Measurements from ENCODE around the gene NCAM2.

- TF ChIP-seq CTCF (IDR thresholded peaks at IDR 0.05; ENCODE audit: poor library complexity, severe bottlenecking) (no peak), EP300 (conservative IDR thresholded peaks at IDR 0.05; ENCODE audit: poor library complexity, severe bottlenecking) (no peak), REST (IDR thresholded peaks at IDR 0.05; ENCODE audit: borderline replicate concordance) (no peak), EZH2 (IDR thresholded peaks at IDR 0.05; ENCODE audit: borderline replicate concordance, insufficient read depth, low read length, poor library complexity, severe bottlenecking) (no peak), POLR2AphosphoS5 (IDR thresholded peaks at IDR 0.05) (no peak), TAF1 (IDR thresholded peaks at IDR 0.05; ENCODE audit: low read depth) (no peak), SMC3 (conservative IDR thresholded peaks at IDR 0.05; ENCODE audit: poor library complexity) (no peak), RAD21 (conservative IDR thresholded peaks at IDR 0.05) (no peak)
Measured at GRCh38 chr21:21366277-21366676, 368.1 kb downstream of the NCAM2 start.
